ENCODE data around the gene RRP8.

- no peak for TF ChIP-seq CTCF (conservative IDR thresholded peaks at IDR 0.05)
- no peak for TF ChIP-seq EZH2 (IDR thresholded peaks at IDR 0.05; ENCODE audit: low read depth)
Measured at GRCh38 chr11:6631361-6631890, 28.0 kb upstream of the RRP8 start.
